Esophagus muscularis mucosa (tissue), 4 donors: ENCODE data around the gene ERC2. TPM values are rescaled to one million over a fixed set of nuclear protein-coding genes. Genes with fewer than 3 reads are reported as not detected.
A peak's percentile ranks its signal among the peaks of the same experiment; 100 is the strongest.

ENCODE experiments used
- DNase-seq: peaks from one replicate; pipeline ENCODE4 v3.0.0-alpha.2; 2017; ENCODE audit errors: extremely low spot score
- H3K27ac ChIP-seq, 4 donors: fragments of 200-600 bp; sonication (generic); replicated peaks in 1 of 4; 1 replicate in 3 of 4; 2 replicates in 1 of 4; pipeline ENCODE4 v1.5.1; 2016 to 2019; ENCODE audit warnings: mild to moderate bottlenecking in 1 of 4
- H3K27me3 ChIP-seq, 4 donors: fragments of 200-600 bp; sonication (generic); one replicate each; pipeline versions ENCODE4 v1.5.1 to v1.6.0; 2016 to 2019
- H3K36me3 ChIP-seq, 4 donors: fragments of 200-600 bp; sonication (generic); one replicate each; pipeline ENCODE4 v1.5.1; 2016 to 2019
- H3K4me1 ChIP-seq, 4 donors: fragments of 200-600 bp; sonication (generic); one replicate each; pipeline ENCODE4 v1.5.1; 2016 to 2019
- H3K4me3 ChIP-seq, 4 donors: fragments of 200-600 bp; sonication (generic); 1 replicate in 2 of 4; 2 replicates in 2 of 4; pipeline ENCODE4 v1.5.1; 2016 to 2019; ENCODE audit warnings: mild to moderate bottlenecking in 4 of 4, moderate library complexity in 1 of 4
- H3K9me3 ChIP-seq, 4 donors: fragments of 200-600 bp; sonication (generic); 1 replicate in 3 of 4; 2 replicates in 1 of 4; pipeline ENCODE4 v1.5.1; 2016 to 2019
- EP300 ChIP-seq: sonication (generic); formaldehyde crosslinking; IDR thresholded peaks from one replicate; pipeline ENCODE4 v1.6.1; 2017; ENCODE audit warnings: antibody characterized with exemption
- POLR2A ChIP-seq: fragments of 450-650 bp; IDR thresholded peaks from one replicate; pipeline ENCODE4 v1.6.1; 2017; ENCODE audit warnings: antibody characterized with exemption, moderate library complexity, mild to moderate bottlenecking, low read depth
- POLR2AphosphoS5 ChIP-seq, 2 donors: sonication (generic); formaldehyde crosslinking; IDR thresholded peaks; one replicate each; pipeline ENCODE4 v1.6.1; 2017; ENCODE audit warnings: antibody characterized with exemption in 2 of 2
- WGBS: methylation state at CpG from one replicate; pipeline ENCODE4 v1.1.5; 2018; 5-methylcytosine and 5-hydroxymethylcytosine counted together
- intact Hi-C: fragments of 100-400 bp; cut with DNase I; formaldehyde crosslinking; loops from one replicate; pipeline ENCODE4 v1.15.1; 2023
- total RNA-seq, 4 donors: library from RNA; depleted of rRNA; stranded (reverse); fragments of >200 nt; gene quantifications; one replicate each; pipeline versions ENCODE4 v1.1.0 to v1.2.1, GENCODE V29; 2016
- TF ChIP-seq, protein P1 (sequence below), 3 experiments: fragments of 200-600 bp in 2 of 3; fragments of 450-650 bp in 1 of 3; sonication (generic) in 2 of 3; IDR thresholded peaks; one replicate each; pipeline ENCODE4 v1.5.1; 2017 to 2019; ENCODE audit warnings: antibody characterized with exemption in 3 of 3, mild to moderate bottlenecking in 2 of 3, moderate library complexity in 1 of 3

The ERC2 gene
- total RNA-seq, 4 donors from 2014 or later: 0.42 to 2.0 (median 1.5) TPM

GRCh38 chr3:55792742-55793141, 675.5 kb downstream of the ERC2 start:
- no peak overlapping the region for H3K27ac ChIP-seq
- WGBS: 90% methylated on average over 2 of the region's 2 CpGs
- peak; percentile 4 for DNase-seq
- intact Hi-C loops: no loop called here
- no peaks in the 10 kb centered on the region for H3K9me3 ChIP-seq
- no peaks in the 10 kb centered on the region for H3K36me3 ChIP-seq
- TF ChIP-seq POLR2A (no peak), EP300 (no peak), POLR2AphosphoS5 (IDR thresholded peaks at IDR 0.05) (no peak)
- TF ChIP-seq, protein P1, sequence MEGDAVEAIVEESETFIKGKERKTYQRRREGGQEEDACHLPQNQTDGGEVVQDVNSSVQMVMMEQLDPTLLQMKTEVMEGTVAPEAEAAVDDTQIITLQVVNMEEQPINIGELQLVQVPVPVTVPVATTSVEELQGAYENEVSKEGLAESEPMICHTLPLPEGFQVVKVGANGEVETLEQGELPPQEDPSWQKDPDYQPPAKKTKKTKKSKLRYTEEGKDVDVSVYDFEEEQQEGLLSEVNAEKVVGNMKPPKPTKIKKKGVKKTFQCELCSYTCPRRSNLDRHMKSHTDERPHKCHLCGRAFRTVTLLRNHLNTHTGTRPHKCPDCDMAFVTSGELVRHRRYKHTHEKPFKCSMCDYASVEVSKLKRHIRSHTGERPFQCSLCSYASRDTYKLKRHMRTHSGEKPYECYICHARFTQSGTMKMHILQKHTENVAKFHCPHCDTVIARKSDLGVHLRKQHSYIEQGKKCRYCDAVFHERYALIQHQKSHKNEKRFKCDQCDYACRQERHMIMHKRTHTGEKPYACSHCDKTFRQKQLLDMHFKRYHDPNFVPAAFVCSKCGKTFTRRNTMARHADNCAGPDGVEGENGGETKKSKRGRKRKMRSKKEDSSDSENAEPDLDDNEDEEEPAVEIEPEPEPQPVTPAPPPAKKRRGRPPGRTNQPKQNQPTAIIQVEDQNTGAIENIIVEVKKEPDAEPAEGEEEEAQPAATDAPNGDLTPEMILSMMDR (IDR thresholded peaks at IDR 0.05): no peak
- H3K27me3 ChIP-seq: no peaks in the 10 kb centered on the region
- H3K4me1 ChIP-seq: peaks cover 0 to 9% (median 2%) of the 10 kb centered on the region in 4 donors
- H3K4me3 ChIP-seq: no peak overlapping the region

GRCh38 chr3:55792009-55792408, 676.3 kb downstream of the ERC2 start:
- no peaks in the 10 kb centered on the region for H3K36me3 ChIP-seq
- no peaks in the 10 kb centered on the region for H3K27me3 ChIP-seq
- WGBS: 80% methylated on average over 1 of the region's 1 CpG
- H3K27ac ChIP-seq: no peak overlapping the region
- peaks cover 0 to 9% (median 2%) of the 10 kb centered on the region in 4 donors for H3K4me1 ChIP-seq
- no peaks in the 10 kb centered on the region for H3K9me3 ChIP-seq
- H3K4me3 ChIP-seq: no peak overlapping the region
- no peak for TF ChIP-seq POLR2A
- TF ChIP-seq, protein P1 (IDR thresholded peaks at IDR 0.05): no peak
- TF ChIP-seq EP300: no peak
- TF ChIP-seq POLR2AphosphoS5 (IDR thresholded peaks at IDR 0.05): no peak
- no peak for DNase-seq
- intact Hi-C loops: no loop called here

- Histone ChIP-seq H3K36me3 (no peaks in the 10 kb centered on the region), H3K27me3 (no peaks in the 10 kb centered on the region), H3K27ac (no peak overlapping the region), H3K9me3 (no peaks in the 10 kb centered on the region), H3K4me3 (no peak overlapping the region), H3K4me1 (peaks cover 0 to 4% (median 0%) of the 10 kb centered on the region in 4 donors)
- DNase-seq: peak; percentile 60
- no peak for TF ChIP-seq POLR2A
- TF ChIP-seq EP300: no peak
- TF ChIP-seq POLR2AphosphoS5 (IDR thresholded peaks at IDR 0.05): no peak
- TF ChIP-seq, protein P1 (IDR thresholded peaks at IDR 0.05): no peak
- intact Hi-C loops: no loop called here
- 82% methylated on average over 3 of the region's 3 CpGs for WGBS
Measured at GRCh38 chr3:55790596-55791350, 677.5 kb downstream of the ERC2 start.

- 74% methylated on average over 2 of the region's 2 CpGs for WGBS
- intact Hi-C loops: no loop called here
- no peaks in the 10 kb centered on the region for H3K27me3 ChIP-seq
- H3K9me3 ChIP-seq: no peaks in the 10 kb centered on the region
- no peak overlapping the region for H3K27ac ChIP-seq
- DNase-seq: no peak
- H3K4me3 ChIP-seq: no peak overlapping the region
- TF ChIP-seq EP300: no peak
- no peak for TF ChIP-seq POLR2AphosphoS5 (IDR thresholded peaks at IDR 0.05)
- no peaks in the 10 kb centered on the region for H3K36me3 ChIP-seq
- peaks cover 0 to 4% (median 0%) of the 10 kb centered on the region in 4 donors for H3K4me1 ChIP-seq
Measured at GRCh38 chr3:55789516-55789915, 678.8 kb downstream of the ERC2 start.

- peak; percentile 39 for DNase-seq
- Histone ChIP-seq H3K9me3 (no peaks in the 10 kb centered on the region), H3K36me3 (no peaks in the 10 kb centered on the region), H3K27ac (no peak overlapping the region), H3K4me1 (no peaks in the 10 kb centered on the region), H3K27me3 (no peaks in the 10 kb centered on the region), H3K4me3 (no peak overlapping the region)
- intact Hi-C loops: no loop called here
- 76% methylated on average over 3 of the region's 3 CpGs for WGBS
- no peak for TF ChIP-seq POLR2AphosphoS5 (IDR thresholded peaks at IDR 0.05)
- no peak for TF ChIP-seq EP300
- TF ChIP-seq POLR2A: no peak
- TF ChIP-seq, protein P1 (IDR thresholded peaks at IDR 0.05): no peak
Measured at GRCh38 chr3:55782807-55783206, 685.5 kb downstream of the ERC2 start.
